ENCODE measurements around the gene HOXA5. TPM values are rescaled to one million over a fixed set of nuclear protein-coding genes. Genes with fewer than 3 reads are reported as not detected.
A peak's percentile ranks its signal among the peaks of the same experiment; 100 is the strongest.

The HOXA5 gene
- total RNA-seq, 1 donor from 2014 or later, result not detected

GRCh38 chr7:27171637-27172314 is 28.3 kb upstream of the HOXA5 start:
- H3K4me3 Mint-ChIP-seq, result peak overlapping the region; percentile 28
- peaks cover 58% of the 10 kb centered on the region for H3K27me3 Mint-ChIP-seq (ENCODE audit: insufficient read depth)
- no peaks in the 10 kb centered on the region for H3K9me3 Mint-ChIP-seq
- DNase-seq (ENCODE audit: low spot score), result no peak
- intact Hi-C loops (cut with micrococcal nuclease), result loop anchor here (2.0 kb wide), 2 partner anchors 15 to 69 kb away; partner anchors contain the start of gene HOXA7
- peak overlapping the region; percentile 92 for H3K27ac Mint-ChIP-seq
- H3K36me3 Mint-ChIP-seq (ENCODE audit: low read depth), result peaks cover 4% of the 10 kb centered on the region
- H3K4me1 Mint-ChIP-seq (ENCODE audit: low read depth), result peaks cover 8% of the 10 kb centered on the region

GRCh38 chr7:27171325-27171636 is 27.8 kb upstream of the HOXA5 start:
- H3K36me3 Mint-ChIP-seq (ENCODE audit: low read depth), result peaks cover 4% of the 10 kb centered on the region
- DNase-seq (ENCODE audit: low spot score), result no peak
- no peaks in the 10 kb centered on the region for H3K9me3 Mint-ChIP-seq
- H3K27me3 Mint-ChIP-seq (ENCODE audit: insufficient read depth), result peaks cover 60% of the 10 kb centered on the region
- intact Hi-C loops (cut with micrococcal nuclease), result no loop called here
- no peak overlapping the region for H3K27ac Mint-ChIP-seq
- peaks cover 8% of the 10 kb centered on the region for H3K4me1 Mint-ChIP-seq (ENCODE audit: low read depth)
- no peak overlapping the region for H3K4me3 Mint-ChIP-seq

- intact Hi-C loops (cut with micrococcal nuclease), result no loop called here
- H3K9me3 Mint-ChIP-seq, result no peaks in the 10 kb centered on the region
- no peak overlapping the region for H3K27ac Mint-ChIP-seq
- H3K27me3 Mint-ChIP-seq (ENCODE audit: insufficient read depth), result peaks cover 63% of the 10 kb centered on the region
- peaks cover 4% of the 10 kb centered on the region for H3K36me3 Mint-ChIP-seq (ENCODE audit: low read depth)
- no peak overlapping the region for H3K4me3 Mint-ChIP-seq
- no peak for DNase-seq (ENCODE audit: low spot score)
- peaks cover 10% of the 10 kb centered on the region for H3K4me1 Mint-ChIP-seq (ENCODE audit: low read depth)
Observed at GRCh38 chr7:27170426-27171324, 27.2 kb upstream of the HOXA5 start.

- Mint-ChIP-seq H3K27me3 (ENCODE audit: insufficient read depth) (peaks cover 61% of the 10 kb centered on the region), H3K36me3 (ENCODE audit: low read depth) (peaks cover 4% of the 10 kb centered on the region), H3K4me3 (no peak overlapping the region), H3K27ac (peak overlapping the region; percentile 63), H3K9me3 (no peaks in the 10 kb centered on the region), H3K4me1 (ENCODE audit: low read depth) (peaks cover 12% of the 10 kb centered on the region)
- intact Hi-C loops (cut with micrococcal nuclease), result no loop called here
- DNase-seq (ENCODE audit: low spot score), result no peak
Observed at GRCh38 chr7:27169658-27170425, 26.4 kb upstream of the HOXA5 start.

- DNase-seq (ENCODE audit: low spot score), result no peak
- intact Hi-C loops (cut with micrococcal nuclease), result no loop called here
- H3K9me3 Mint-ChIP-seq, result no peaks in the 10 kb centered on the region
- H3K4me1 Mint-ChIP-seq (ENCODE audit: low read depth), result peaks cover 12% of the 10 kb centered on the region
- peak overlapping the region; percentile 14 for H3K27ac Mint-ChIP-seq
- peaks cover 68% of the 10 kb centered on the region for H3K27me3 Mint-ChIP-seq (ENCODE audit: insufficient read depth)
- H3K36me3 Mint-ChIP-seq (ENCODE audit: low read depth), result peaks cover 4% of the 10 kb centered on the region
- peak overlapping the region; percentile 22 for H3K4me3 Mint-ChIP-seq
Observed at GRCh38 chr7:27168265-27168947, 24.9 kb upstream of the HOXA5 start.

- no peak overlapping the region for H3K27ac Mint-ChIP-seq
- intact Hi-C loops (cut with micrococcal nuclease), result loop anchor here (1.0 kb wide), 1 partner anchor 16 kb away; no protein-coding TSS in a partner anchor
- H3K4me3 Mint-ChIP-seq, result no peak overlapping the region
- H3K9me3 Mint-ChIP-seq, result no peaks in the 10 kb centered on the region
- peaks cover 74% of the 10 kb centered on the region for H3K27me3 Mint-ChIP-seq (ENCODE audit: insufficient read depth)
- no peak for DNase-seq (ENCODE audit: low spot score)
- H3K4me1 Mint-ChIP-seq (ENCODE audit: low read depth), result peaks cover 12% of the 10 kb centered on the region
- H3K36me3 Mint-ChIP-seq (ENCODE audit: low read depth), result peaks cover 4% of the 10 kb centered on the region
Observed at GRCh38 chr7:27167916-27168264, 24.4 kb upstream of the HOXA5 start.

- peaks cover 6% of the 10 kb centered on the region for H3K4me1 Mint-ChIP-seq (ENCODE audit: low read depth)
- H3K4me3 Mint-ChIP-seq, result no peak overlapping the region
- no peak for DNase-seq (ENCODE audit: low spot score)
- H3K36me3 Mint-ChIP-seq (ENCODE audit: low read depth), result peaks cover 2% of the 10 kb centered on the region
- peak overlapping the region; percentile 58 for H3K27ac Mint-ChIP-seq
- intact Hi-C loops (cut with micrococcal nuclease), result loop anchor here (1.0 kb wide), 1 partner anchor 17 kb away; no protein-coding TSS in a partner anchor
- peaks cover 75% of the 10 kb centered on the region for H3K27me3 Mint-ChIP-seq (ENCODE audit: insufficient read depth)
- H3K9me3 Mint-ChIP-seq, result no peaks in the 10 kb centered on the region
Observed at GRCh38 chr7:27166531-27167505, 23.3 kb upstream of the HOXA5 start.

- H3K9me3 Mint-ChIP-seq, result no peaks in the 10 kb centered on the region
Observed at GRCh38 chr7:27165996-27166530, 22.6 kb upstream of the HOXA5 start.

GRCh38 chr7:27165089-27165995 is 21.9 kb upstream of the HOXA5 start, which contains the start of gene HOXA9:
Gene HOXA9 (minus strand): TSS chr7:27165537. CDS start chr7:27165457, 80 bp downstream.
- H3K27ac Mint-ChIP-seq, result peak within 1 kb of the TSS; percentile 83
- H3K4me3 Mint-ChIP-seq, result no peak within 1 kb of the TSS

More at GRCh38 chr7:27165996-27166530, 22.6 kb upstream of the HOXA5 start:
- peaks cover 4% of the 10 kb centered on the region for H3K4me1 Mint-ChIP-seq (ENCODE audit: low read depth)
- peak overlapping the region; percentile 83 for H3K27ac Mint-ChIP-seq
- H3K27me3 Mint-ChIP-seq (ENCODE audit: insufficient read depth), result peaks cover 74% of the 10 kb centered on the region
- intact Hi-C loops (cut with micrococcal nuclease), result no loop called here
- peaks cover 2% of the 10 kb centered on the region for H3K36me3 Mint-ChIP-seq (ENCODE audit: low read depth)
- no peak for DNase-seq (ENCODE audit: low spot score)
- no peak overlapping the region for H3K4me3 Mint-ChIP-seq

GRCh38 chr7:27164367-27165088 is 21.0 kb upstream of the HOXA5 start:
- peak overlapping the region; percentile 61 for H3K27ac Mint-ChIP-seq
- no peak overlapping the region for H3K4me3 Mint-ChIP-seq
- H3K27me3 Mint-ChIP-seq (ENCODE audit: insufficient read depth), result peaks cover 77% of the 10 kb centered on the region
- no peak for DNase-seq (ENCODE audit: low spot score)
- peaks cover 2% of the 10 kb centered on the region for H3K36me3 Mint-ChIP-seq (ENCODE audit: low read depth)
- H3K4me1 Mint-ChIP-seq (ENCODE audit: low read depth), result peaks cover 13% of the 10 kb centered on the region
- no peaks in the 10 kb centered on the region for H3K9me3 Mint-ChIP-seq
- intact Hi-C loops (cut with micrococcal nuclease), result no loop called here

More at GRCh38 chr7:27165089-27165995, 21.9 kb upstream of the HOXA5 start, which contains the start of gene HOXA9:
- intact Hi-C loops (cut with micrococcal nuclease), result no loop called here
- Mint-ChIP-seq H3K9me3 (no peaks in the 10 kb centered on the region), H3K4me1 (ENCODE audit: low read depth) (peaks cover 5% of the 10 kb centered on the region), H3K36me3 (ENCODE audit: low read depth) (peaks cover 2% of the 10 kb centered on the region), H3K27me3 (ENCODE audit: insufficient read depth) (peaks cover 71% of the 10 kb centered on the region)
- DNase-seq (ENCODE audit: low spot score), result no peak

Data from activated T-helper 1 cell treated with anti-CD3 and anti-CD28 coated beads, Interleukin-12 subunit alpha, Interleukin-12 subunit beta, Interleukin-2, Interleukin-4 antibody, amounts not matched to agents 30 ng/mL and 10 ng/mL and 1 ng/mL, durations not matched to agents 14 hours and 24 hours and 36 hours (primary cell).